Measurements from ENCODE around the gene ISG15.

The ISG15 gene

DNA sequence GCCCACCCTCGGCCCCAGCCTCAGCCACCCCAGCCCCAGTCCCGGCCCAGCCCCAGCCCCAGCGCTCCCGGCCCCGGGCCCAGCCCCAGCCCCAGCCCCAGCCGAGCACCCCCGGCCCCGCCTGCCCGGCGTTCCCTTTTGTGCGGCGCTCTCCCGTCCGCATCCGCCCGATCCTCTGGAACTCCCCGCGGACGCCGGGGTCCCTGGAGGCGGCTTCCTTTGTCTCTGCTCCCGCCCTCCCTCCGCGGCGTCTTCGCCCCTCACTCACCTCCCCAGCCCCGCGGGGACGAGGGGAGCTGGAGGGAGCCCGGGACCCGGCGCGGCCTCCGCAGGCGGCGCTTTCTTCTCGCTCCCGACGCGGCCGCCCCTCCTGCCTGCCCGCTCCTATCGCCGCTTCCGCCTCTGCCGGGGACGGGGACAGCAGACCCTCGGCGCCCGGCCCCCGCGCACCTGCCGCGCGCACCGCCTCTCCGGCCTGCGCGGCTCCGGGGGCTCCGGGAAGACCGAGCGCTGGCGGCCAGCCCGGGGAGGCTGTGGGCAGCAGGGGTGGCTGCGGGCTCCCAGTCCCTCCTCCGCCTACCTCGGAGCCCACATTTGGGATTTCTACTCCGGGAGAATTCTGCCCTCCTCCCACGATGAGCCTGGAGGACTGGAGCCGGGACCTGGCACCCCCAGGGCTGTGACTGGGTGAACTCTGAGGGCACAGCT lies 20.6 kb downstream of the ISG15 start:
- H3K4me3 ChIP-seq (ENCODE audit: low read depth, low read length): no peak overlapping the region
- H3K27ac ChIP-seq (ENCODE audit: low read depth, low read length): no peak overlapping the region
- H2AFZ ChIP-seq (ENCODE audit: low read length, unreplicated experiment): no peak overlapping the region
- H3K36me3 ChIP-seq (ENCODE audit: insufficient read depth, low read length): no peaks in the 10 kb centered on the region
- peaks cover 4% of the 10 kb centered on the region for H3K4me1 ChIP-seq (ENCODE audit: control insufficient read depth, insufficient read depth, low read length, unreplicated experiment)
- no peaks in the 10 kb centered on the region for H3K79me2 ChIP-seq (ENCODE audit: control insufficient read depth, insufficient read depth, low read length, unreplicated experiment)
- H3K27me3 ChIP-seq (ENCODE audit: insufficient read depth, low read length): no peaks in the 10 kb centered on the region

DNA sequence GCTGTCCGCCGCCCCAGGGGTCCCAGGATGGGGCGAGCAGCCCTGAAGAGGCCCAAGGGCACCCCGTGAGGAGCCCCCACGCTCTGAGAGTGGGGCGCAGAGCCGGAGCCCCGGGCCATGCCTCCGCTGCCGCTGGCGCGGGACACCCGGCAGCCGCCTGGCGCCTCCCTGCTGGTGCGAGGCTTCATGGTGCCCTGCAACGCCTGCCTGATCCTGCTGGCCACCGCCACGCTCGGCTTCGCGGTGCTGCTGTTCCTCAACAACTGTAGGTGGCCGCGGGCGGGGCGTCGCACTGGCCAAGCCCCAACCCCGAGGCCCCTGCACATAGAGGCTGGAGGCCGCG lies 21.1 kb downstream of the ISG15 start:
- H3K4me3 ChIP-seq (ENCODE audit: low read depth, low read length): no peak overlapping the region
- no peaks in the 10 kb centered on the region for H3K79me2 ChIP-seq (ENCODE audit: control insufficient read depth, insufficient read depth, low read length, unreplicated experiment)
- no peaks in the 10 kb centered on the region for H3K36me3 ChIP-seq (ENCODE audit: insufficient read depth, low read length)
- no peak overlapping the region for H3K27ac ChIP-seq (ENCODE audit: low read depth, low read length)
- H3K27me3 ChIP-seq (ENCODE audit: insufficient read depth, low read length): no peaks in the 10 kb centered on the region
- peaks cover 4% of the 10 kb centered on the region for H3K4me1 ChIP-seq (ENCODE audit: control insufficient read depth, insufficient read depth, low read length, unreplicated experiment)
- H2AFZ ChIP-seq (ENCODE audit: low read length, unreplicated experiment): no peak overlapping the region

DNA sequence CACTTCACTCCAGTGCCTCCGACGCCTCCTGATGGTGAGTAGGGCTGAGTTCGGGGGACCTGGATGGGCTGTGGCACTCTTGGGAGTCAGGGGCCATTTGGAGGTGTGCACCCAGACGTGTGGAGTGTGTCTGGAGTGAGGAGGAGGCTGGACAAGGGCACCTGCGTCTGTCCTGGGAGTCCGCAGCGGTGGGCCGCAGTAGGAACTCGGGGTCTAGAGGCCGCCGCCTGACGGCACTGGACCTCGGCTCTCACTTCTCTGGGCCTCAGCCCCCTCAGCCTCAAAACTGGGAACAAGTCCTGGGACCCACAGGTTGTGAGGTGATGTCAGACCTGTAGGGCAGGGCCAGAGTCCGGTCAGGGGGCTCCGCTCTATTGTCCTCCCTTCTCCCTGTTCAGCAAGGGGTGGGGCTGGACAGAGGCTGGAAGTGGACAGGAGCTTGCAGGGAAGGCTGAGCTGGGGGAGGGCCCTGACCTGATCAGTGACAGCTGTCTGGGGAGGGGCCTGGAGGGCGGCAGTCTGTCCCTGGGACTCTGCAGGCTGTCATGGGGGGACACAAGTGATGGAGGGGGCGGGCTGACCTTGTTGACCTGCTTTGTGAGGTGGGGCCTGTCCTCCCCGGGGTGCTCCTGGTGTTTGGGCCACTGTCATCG lies 22.1 kb downstream of the ISG15 start:
- Histone ChIP-seq H3K4me1 (ENCODE audit: control insufficient read depth, insufficient read depth, low read length, unreplicated experiment) (peaks cover 14% of the 10 kb centered on the region), H3K36me3 (ENCODE audit: insufficient read depth, low read length) (no peaks in the 10 kb centered on the region), H2AFZ (ENCODE audit: low read length, unreplicated experiment) (no peak overlapping the region), H3K27ac (ENCODE audit: low read depth, low read length) (no peak overlapping the region), H3K27me3 (ENCODE audit: insufficient read depth, low read length) (no peaks in the 10 kb centered on the region), H3K79me2 (ENCODE audit: control insufficient read depth, insufficient read depth, low read length, unreplicated experiment) (no peaks in the 10 kb centered on the region), H3K4me3 (ENCODE audit: low read depth, low read length) (no peak overlapping the region)

DNA sequence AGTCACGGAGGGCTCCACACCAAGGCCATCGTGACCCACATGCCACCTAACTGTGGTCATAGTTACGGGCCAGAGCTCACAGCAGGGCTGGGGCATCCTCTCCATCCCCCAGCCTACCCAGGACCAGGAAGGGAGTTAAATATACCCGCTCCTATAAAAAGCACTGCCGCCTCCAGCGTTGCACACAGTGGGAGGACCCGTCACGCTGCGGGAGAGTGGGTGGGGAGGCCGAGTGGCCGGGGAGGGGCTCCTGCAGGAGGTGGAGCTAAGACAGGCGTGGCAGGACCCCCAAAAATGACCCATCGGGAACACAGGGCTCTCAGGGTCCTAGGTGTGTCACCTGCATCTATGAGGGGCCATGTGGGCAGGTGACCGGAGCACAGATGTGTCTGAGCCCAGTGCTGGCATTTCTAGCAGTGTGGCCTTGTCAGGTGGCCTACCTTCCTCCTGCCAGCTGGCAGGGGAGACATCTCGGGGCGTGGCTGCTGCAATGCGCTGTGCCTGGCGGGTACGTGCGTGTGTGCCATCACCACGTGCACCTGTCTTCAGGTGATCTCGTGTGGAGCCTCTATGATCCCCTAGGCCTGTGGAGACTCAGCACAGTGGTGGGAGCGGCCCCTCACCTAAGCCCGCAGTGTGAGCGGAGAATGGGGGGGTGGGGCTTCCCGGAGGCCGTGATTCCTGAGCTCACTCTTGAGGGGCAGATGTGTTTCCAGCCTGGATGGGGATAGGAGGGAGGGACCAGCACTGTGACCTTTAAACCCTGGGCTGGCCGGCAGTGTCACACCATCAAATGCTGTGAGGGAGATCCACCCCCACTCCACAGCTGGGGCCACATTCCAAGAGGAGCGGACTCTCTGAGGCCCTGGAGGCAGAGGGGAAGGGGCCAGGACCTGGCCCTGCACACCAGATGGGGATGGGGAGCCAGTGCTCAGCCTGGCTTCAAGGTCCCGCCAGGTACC lies 24.4 kb downstream of the ISG15 start:
- Histone ChIP-seq H3K79me2 (ENCODE audit: control insufficient read depth, insufficient read depth, low read length, unreplicated experiment) (no peaks in the 10 kb centered on the region), H3K27me3 (ENCODE audit: insufficient read depth, low read length) (no peaks in the 10 kb centered on the region), H3K36me3 (ENCODE audit: insufficient read depth, low read length) (peaks cover 5% of the 10 kb centered on the region; the same call in 1 of the 2 replicates), H3K27ac (ENCODE audit: low read depth, low read length) (no peak overlapping the region), H3K4me3 (ENCODE audit: low read depth, low read length) (no peak overlapping the region), H3K4me1 (ENCODE audit: control insufficient read depth, insufficient read depth, low read length, unreplicated experiment) (peaks cover 13% of the 10 kb centered on the region), H2AFZ (ENCODE audit: low read length, unreplicated experiment) (no peak overlapping the region)

DNA sequence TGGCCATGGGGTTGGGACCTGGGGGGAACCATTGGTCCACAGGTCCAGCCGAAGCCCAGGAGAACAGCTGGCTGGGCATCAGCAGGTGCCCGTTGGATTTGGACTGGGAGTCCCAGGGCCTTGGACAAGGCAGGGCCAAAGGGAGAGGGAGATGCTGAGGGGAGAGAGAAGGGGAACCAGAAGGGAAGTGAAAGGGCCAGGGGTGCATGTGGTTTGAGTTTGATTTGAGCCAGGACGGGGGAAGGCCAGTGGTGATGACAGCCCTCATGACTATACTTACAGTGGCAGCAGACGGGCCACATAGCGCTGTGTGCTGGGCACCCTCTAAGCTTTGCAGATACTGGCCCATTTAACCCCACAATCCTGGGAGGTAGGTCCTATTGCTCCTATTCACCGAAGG lies 25.4 kb downstream of the ISG15 start:
- no peak overlapping the region for H3K27ac ChIP-seq (ENCODE audit: low read depth, low read length)
- H3K36me3 ChIP-seq (ENCODE audit: insufficient read depth, low read length): peaks cover 8% of the 10 kb centered on the region; the same call in 1 of the 2 replicates
- no peak overlapping the region for H2AFZ ChIP-seq (ENCODE audit: low read length, unreplicated experiment)

DNA sequence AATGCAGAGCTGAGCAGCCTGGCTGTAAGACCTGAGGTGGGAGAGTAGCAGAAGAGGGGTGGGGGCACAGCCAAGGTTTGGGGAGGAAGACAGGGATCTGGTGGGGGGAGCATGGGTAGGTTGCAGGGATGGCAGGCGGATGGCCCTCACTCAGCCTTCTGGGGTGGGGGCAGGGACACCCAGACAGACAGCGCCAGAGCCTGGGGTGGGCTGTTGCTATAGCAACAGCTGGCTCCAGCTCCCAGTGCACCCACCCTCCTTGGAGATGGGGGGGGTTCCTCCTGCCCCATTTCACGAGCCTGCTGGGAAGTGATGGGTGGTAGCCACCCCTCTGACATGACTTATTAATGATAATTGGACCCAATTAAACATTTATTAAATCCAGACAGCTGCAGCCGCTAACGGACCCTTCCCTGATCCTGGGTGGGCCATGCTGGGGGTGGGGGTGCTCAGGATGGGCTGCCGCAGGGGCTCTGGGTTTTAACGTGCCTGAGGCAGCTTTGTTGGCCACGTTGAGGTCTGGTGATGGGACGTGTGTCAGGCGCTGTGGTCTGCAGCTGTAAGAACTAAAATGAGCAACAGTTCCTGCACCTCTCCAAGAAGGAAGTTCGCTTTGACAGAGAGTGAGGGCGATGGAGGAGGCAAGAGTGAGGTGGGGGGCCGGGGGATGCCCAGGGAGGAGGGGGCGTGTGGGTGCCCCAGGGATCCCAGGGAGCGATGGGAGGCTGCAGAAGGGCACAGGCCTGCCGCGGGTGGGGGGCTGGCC lies 26.0 kb downstream of the ISG15 start:
- H2AFZ ChIP-seq (ENCODE audit: low read length, unreplicated experiment): no peak overlapping the region
- H3K27ac ChIP-seq (ENCODE audit: low read depth, low read length): no peak overlapping the region
- no peaks in the 10 kb centered on the region for H3K79me2 ChIP-seq (ENCODE audit: control insufficient read depth, insufficient read depth, low read length, unreplicated experiment)
- peaks cover 12% of the 10 kb centered on the region for H3K4me1 ChIP-seq (ENCODE audit: control insufficient read depth, insufficient read depth, low read length, unreplicated experiment)
- H3K4me3 ChIP-seq (ENCODE audit: low read depth, low read length): no peak overlapping the region
- peaks cover 14% of the 10 kb centered on the region; the same call in 1 of the 2 replicates for H3K36me3 ChIP-seq (ENCODE audit: insufficient read depth, low read length)
- no peaks in the 10 kb centered on the region for H3K27me3 ChIP-seq (ENCODE audit: insufficient read depth, low read length)

More for the DNA sequence above, 25.4 kb downstream of the ISG15 start:
- Histone ChIP-seq H3K27me3 (ENCODE audit: insufficient read depth, low read length) (no peaks in the 10 kb centered on the region), H3K4me1 (ENCODE audit: control insufficient read depth, insufficient read depth, low read length, unreplicated experiment) (peaks cover 12% of the 10 kb centered on the region), H3K79me2 (ENCODE audit: control insufficient read depth, insufficient read depth, low read length, unreplicated experiment) (no peaks in the 10 kb centered on the region), H3K4me3 (ENCODE audit: low read depth, low read length) (no peak overlapping the region)

DNA sequence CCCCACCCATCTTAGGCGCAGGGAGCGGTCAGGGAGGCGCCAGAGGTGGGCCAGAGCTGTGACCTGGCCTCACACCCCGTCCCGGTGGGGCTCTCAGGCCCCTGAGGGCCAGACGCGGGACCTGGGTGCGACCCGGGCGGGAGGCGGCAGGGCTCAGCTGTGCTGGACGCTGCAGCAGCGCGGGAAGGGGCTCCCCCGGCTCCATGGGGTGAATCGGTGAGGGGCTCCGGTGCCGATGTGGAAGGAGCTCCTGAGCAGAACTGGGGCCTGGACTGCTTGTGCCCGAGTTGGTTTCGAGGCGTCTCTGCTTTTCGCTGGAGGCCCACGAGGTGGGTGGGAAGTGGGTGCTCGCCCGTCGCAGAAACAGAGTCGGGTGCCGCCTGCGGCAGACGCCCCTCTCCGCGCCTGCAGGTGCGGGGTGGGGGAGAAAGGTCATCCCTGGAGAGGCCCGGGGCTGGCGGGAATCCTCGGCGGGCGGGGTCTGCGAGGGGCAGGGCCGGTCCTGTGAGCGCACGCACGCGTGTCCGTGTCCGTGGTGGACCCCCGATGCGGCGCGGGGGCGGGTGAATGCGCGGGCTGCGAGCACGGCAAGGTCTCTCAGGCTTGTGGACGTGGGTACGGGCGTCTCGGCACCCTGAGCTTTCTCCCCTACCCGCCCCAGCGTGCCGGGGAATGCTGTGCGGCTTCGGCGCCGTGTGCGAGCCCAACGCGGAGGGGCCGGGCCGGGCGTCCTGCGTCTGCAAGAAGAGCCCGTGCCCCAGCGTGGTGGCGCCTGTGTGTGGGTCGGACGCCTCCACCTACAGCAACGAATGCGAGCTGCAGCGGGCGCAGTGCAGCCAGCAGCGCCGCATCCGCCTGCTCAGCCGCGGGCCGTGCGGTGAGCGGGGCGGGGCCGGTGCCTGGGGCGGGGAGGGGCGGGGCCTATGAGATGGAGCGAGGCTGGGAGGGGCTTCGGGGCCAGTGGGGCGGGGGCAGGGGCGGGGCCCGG lies 27.0 kb downstream of the ISG15 start:
- Histone ChIP-seq H3K4me3 (ENCODE audit: low read depth, low read length) (peak overlapping the region; percentile 67), H3K36me3 (ENCODE audit: insufficient read depth, low read length) (peaks cover 18% of the 10 kb centered on the region; the same call in 1 of the 2 replicates), H3K27me3 (ENCODE audit: insufficient read depth, low read length) (no peaks in the 10 kb centered on the region), H2AFZ (ENCODE audit: low read length, unreplicated experiment) (no peak overlapping the region), H3K4me1 (ENCODE audit: control insufficient read depth, insufficient read depth, low read length, unreplicated experiment) (peaks cover 12% of the 10 kb centered on the region), H3K79me2 (ENCODE audit: control insufficient read depth, insufficient read depth, low read length, unreplicated experiment) (no peaks in the 10 kb centered on the region), H3K27ac (ENCODE audit: low read depth, low read length) (no peak overlapping the region)

DNA sequence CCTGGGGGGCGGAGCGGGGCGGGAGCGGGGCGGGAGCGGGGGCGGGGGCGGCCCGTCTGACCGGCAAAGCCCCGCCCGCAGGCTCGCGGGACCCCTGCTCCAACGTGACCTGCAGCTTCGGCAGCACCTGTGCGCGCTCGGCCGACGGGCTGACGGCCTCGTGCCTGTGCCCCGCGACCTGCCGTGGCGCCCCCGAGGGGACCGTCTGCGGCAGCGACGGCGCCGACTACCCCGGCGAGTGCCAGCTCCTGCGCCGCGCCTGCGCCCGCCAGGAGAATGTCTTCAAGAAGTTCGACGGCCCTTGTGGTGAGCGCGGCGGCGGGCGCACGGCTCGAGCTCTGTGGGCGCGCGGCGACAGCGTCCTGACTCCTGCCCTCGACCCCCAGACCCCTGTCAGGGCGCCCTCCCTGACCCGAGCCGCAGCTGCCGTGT lies 27.8 kb downstream of the ISG15 start:
- peaks cover 12% of the 10 kb centered on the region for H3K4me1 ChIP-seq (ENCODE audit: control insufficient read depth, insufficient read depth, low read length, unreplicated experiment)
- H3K27ac ChIP-seq (ENCODE audit: low read depth, low read length): no peak overlapping the region
- no peaks in the 10 kb centered on the region for H3K79me2 ChIP-seq (ENCODE audit: control insufficient read depth, insufficient read depth, low read length, unreplicated experiment)
- H3K36me3 ChIP-seq (ENCODE audit: insufficient read depth, low read length): peaks cover 20% of the 10 kb centered on the region; the same call in 1 of the 2 replicates
- H2AFZ ChIP-seq (ENCODE audit: low read length, unreplicated experiment): no peak overlapping the region
- no peaks in the 10 kb centered on the region for H3K27me3 ChIP-seq (ENCODE audit: insufficient read depth, low read length)
- no peak overlapping the region for H3K4me3 ChIP-seq (ENCODE audit: low read depth, low read length)

DNA sequence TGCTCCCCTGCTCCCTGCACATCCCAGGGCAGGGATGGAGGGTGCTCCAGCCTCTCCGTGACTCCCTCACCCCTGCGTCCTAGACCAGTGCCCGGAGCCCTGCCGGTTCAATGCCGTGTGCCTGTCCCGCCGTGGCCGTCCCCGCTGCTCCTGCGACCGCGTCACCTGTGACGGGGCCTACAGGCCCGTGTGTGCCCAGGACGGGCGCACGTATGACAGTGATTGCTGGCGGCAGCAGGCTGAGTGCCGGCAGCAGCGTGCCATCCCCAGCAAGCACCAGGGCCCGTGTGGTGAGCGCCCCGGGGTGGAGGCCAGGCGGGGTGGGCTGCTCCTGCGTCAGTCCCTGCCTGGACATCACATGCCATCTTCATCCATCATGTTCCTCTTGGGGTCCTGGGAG lies 28.6 kb downstream of the ISG15 start:
- Histone ChIP-seq H3K36me3 (ENCODE audit: insufficient read depth, low read length) (peaks cover 20% of the 10 kb centered on the region; the same call in 1 of the 2 replicates), H2AFZ (ENCODE audit: low read length, unreplicated experiment) (no peak overlapping the region), H3K4me3 (ENCODE audit: low read depth, low read length) (no peak overlapping the region), H3K4me1 (ENCODE audit: control insufficient read depth, insufficient read depth, low read length, unreplicated experiment) (peaks cover 12% of the 10 kb centered on the region), H3K27me3 (ENCODE audit: insufficient read depth, low read length) (no peaks in the 10 kb centered on the region), H3K79me2 (ENCODE audit: control insufficient read depth, insufficient read depth, low read length, unreplicated experiment) (no peaks in the 10 kb centered on the region), H3K27ac (ENCODE audit: low read depth, low read length) (no peak overlapping the region)

All from ACC112 (cell line).